GM12865 (cell line): ENCODE data around the gene CACNG7.
A peak's percentile ranks its signal among the peaks of the same experiment; 100 is the strongest.
"Not testable (repeated sequence)": the region's sequence is repeated elsewhere in the genome, so short reads cannot be mapped to it uniquely, and the experiment has no call there.

Experiments
- DNase-seq: peaks from one replicate; pipeline ENCODE4 v3.0.0; 2010; ENCODE audit warnings: low read depth
- H3K4me3 ChIP-seq: 2 replicates; pipeline ENCODE4 v1.5.1; 2011; ENCODE audit warnings: mild to moderate bottlenecking, low read depth, low read length, control low read depth
- CTCF ChIP-seq: IDR thresholded peaks from 2 replicates; pipeline ENCODE4 v1.5.1; 2011; ENCODE audit warnings: low read length, control low read depth, low read depth, inconsistent platforms; ENCODE audit not compliant: insufficient read depth; ENCODE audit errors: missing control alignments

Gene CACNG7

GRCh38 chr19:53868091-53868891, 40.8 kb upstream of the CACNG7 start:
- TF ChIP-seq CTCF = no peak
- no peak overlapping the region for H3K4me3 ChIP-seq
- DNase-seq = no peak

GRCh38 chr19:53868892-53869804, 39.9 kb upstream of the CACNG7 start:
- H3K4me3 ChIP-seq = no peak overlapping the region
- peak; percentile 22 for DNase-seq
- no peak for TF ChIP-seq CTCF

- not testable (repeated sequence) for DNase-seq, H3K4me3 ChIP-seq
Observed at GRCh38 chr19:53869805-53870484, 39.1 kb upstream of the CACNG7 start.

GRCh38 chr19:53870485-53870844, 38.6 kb upstream of the CACNG7 start:
- no peak overlapping the region for H3K4me3 ChIP-seq
- no peak for DNase-seq
- TF ChIP-seq CTCF = no peak

GRCh38 chr19:53871454-53871853, 37.6 kb upstream of the CACNG7 start:
- TF ChIP-seq CTCF = no peak
- H3K4me3 ChIP-seq = no peak overlapping the region
- no peak for DNase-seq

- no peak overlapping the region for H3K4me3 ChIP-seq
- DNase-seq = no peak
- no peak for TF ChIP-seq CTCF
Observed at GRCh38 chr19:53872762-53873161, 36.3 kb upstream of the CACNG7 start.
